ENCODE data around the gene GRIN2A. TPM values are rescaled to one million over a fixed set of nuclear protein-coding genes. Genes with fewer than 3 reads are reported as not detected.

Gene GRIN2A
- polyA plus RNA-seq, 4 donors = 0.13 to 0.27 (median 0.19) TPM; not detected in 1

DNA sequence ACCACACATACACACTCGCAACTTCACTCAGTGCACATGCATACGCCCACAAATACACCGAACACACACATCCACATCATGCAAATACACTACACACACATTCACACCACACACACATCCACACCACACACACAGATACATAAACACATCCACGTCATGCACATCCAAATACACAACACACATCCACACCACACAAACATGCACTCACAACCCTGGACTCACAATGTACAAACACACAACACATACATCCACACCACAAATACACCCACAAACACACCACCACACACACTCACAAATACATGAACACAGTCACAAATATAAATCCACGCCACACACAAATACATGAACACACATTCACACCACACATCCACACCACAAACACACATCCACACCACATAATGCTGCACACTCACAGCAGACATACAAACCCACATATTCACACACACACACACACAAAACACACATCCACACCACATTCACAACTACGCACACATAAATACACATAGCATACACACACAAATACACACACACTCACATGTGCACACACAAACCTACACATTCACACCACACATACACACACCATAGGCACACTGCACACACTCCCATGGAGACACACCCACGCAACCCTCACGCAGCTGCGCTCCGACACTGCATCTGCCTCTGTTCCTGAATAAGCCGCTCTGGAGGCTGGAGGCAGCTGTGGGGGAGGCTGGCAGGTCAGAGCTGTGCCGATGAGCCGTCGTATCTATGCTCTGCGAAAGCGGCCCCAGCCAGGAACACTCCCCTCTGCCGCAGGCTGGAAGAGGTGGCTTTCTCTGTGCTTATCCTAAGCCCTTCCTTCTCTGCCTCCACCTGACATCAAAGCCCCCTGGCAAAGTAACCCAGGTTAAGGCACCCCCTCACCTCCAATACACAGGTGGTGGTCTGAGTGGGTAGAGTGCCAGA is 141.8 kb downstream of the GRIN2A start:
- H3K4me3 ChIP-seq (ENCODE audit: low read depth in 1 of 3, low read length in 3 of 3) = no peak overlapping the region
- DNase-seq = no peak
- H3K4me1 ChIP-seq (ENCODE audit: control insufficient read depth in 3 of 3, insufficient read depth in 2 of 3, low read depth in 1 of 3, low read length in 2 of 3) = no peaks in the 10 kb centered on the region
- no peaks in the 10 kb centered on the region for H3K9me3 ChIP-seq (ENCODE audit: control insufficient read depth in 2 of 2, insufficient read depth in 1 of 2, low read depth in 1 of 2, low read length in 1 of 2)
- no peaks in the 10 kb centered on the region for H3K36me3 ChIP-seq (ENCODE audit: control insufficient read depth in 3 of 3, insufficient read depth in 2 of 3, low read depth in 1 of 3, low read length in 3 of 3)
- peaks cover 0 to 4% (median 0%) of the 10 kb centered on the region in 3 donors for H3K27me3 ChIP-seq (ENCODE audit: control insufficient read depth in 3 of 3, insufficient read depth in 3 of 3, low read length in 3 of 3)
- no peak overlapping the region for H3K27ac ChIP-seq (ENCODE audit: low read depth in 1 of 3, low read length in 2 of 3)
- WGBS, 3 donors = 52 to 59% (median 59%) methylated on average over 17 of the region's 17 CpGs
- FAIRE-seq = no peak

DNA sequence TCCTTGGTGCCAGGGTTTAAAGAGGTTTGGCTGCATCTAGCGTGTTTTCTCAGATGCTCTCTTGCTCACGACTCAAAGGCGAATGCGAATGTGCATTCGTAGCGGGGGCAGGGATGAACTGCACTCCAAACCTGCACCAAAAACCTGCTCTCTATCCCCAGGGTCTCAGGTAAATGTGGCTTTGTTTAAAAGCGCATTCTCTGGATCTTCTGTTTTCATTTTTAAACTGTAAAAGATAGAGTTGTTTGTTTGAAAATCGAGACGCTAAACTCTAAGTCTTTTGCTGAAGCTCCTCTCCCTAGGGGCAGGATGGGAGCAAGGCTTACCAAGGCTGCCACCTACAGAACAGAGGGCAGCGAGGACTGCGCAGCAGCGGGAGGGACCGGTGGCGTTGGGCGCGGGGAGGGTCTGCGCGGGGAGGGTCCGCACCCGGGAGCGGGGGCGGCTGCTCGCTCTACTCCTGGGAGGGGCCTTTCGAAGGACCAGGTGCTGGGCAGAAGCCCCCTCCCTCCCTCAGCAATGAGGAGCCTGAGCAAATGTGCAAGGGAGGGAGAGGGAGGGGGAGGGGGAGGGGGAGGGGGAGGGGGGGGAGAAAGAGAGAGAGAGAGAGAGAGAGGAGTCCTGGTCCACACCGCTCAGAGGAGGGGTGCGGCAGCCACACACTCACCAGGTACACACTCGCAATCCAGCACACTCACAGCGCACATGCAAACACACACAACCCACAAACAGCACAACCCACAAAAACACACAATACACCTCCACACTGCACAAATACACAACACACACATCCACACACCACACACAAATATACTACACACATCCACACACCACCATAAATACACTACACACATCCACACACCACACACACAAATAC is 142.8 kb downstream of the GRIN2A start:
- Histone ChIP-seq H3K9me3 (ENCODE audit: control insufficient read depth in 2 of 2, insufficient read depth in 1 of 2, low read depth in 1 of 2, low read length in 1 of 2) (no peaks in the 10 kb centered on the region), H3K4me3 (ENCODE audit: low read depth in 1 of 3, low read length in 3 of 3) (no peak overlapping the region), H3K4me1 (ENCODE audit: control insufficient read depth in 3 of 3, insufficient read depth in 2 of 3, low read depth in 1 of 3, low read length in 2 of 3) (no peaks in the 10 kb centered on the region), H3K27me3 (ENCODE audit: control insufficient read depth in 3 of 3, insufficient read depth in 3 of 3, low read length in 3 of 3) (peaks cover 0 to 4% (median 0%) of the 10 kb centered on the region in 3 donors), H3K27ac (ENCODE audit: low read depth in 1 of 3, low read length in 2 of 3) (no peak overlapping the region), H3K36me3 (ENCODE audit: control insufficient read depth in 3 of 3, insufficient read depth in 2 of 3, low read depth in 1 of 3, low read length in 3 of 3) (no peaks in the 10 kb centered on the region)
- FAIRE-seq (no peak), DNase-seq (peak in 1 of 2 donors; percentile 8)
- 10 to 15% (median 11%) methylated on average over 16 to 28 of the region's 28 CpGs for WGBS, 3 donors

DNA sequence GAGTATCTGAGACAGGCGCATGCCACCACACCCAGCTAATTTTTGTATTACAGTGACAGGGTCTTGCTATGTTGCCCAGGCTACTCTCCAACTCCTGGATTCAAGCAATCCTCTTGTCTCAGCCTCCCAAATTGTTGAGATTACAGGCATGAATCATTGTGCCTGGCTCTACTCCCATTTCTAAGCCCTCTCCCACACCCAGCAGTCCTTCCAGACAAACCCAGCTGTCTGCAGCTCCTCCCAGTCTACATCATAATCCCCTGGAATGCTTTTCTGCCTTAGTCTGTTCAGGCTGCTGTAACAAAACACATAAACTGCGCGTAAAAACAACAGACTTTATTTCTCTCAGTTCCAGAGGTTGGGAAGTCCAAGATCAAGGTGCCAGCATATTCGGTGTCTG is 144.5 kb downstream of the GRIN2A start:
- Histone ChIP-seq H3K27ac (ENCODE audit: low read depth in 1 of 3, low read length in 2 of 3) (no peak overlapping the region), H3K4me1 (ENCODE audit: control insufficient read depth in 3 of 3, insufficient read depth in 2 of 3, low read depth in 1 of 3, low read length in 2 of 3) (no peaks in the 10 kb centered on the region), H3K36me3 (ENCODE audit: control insufficient read depth in 3 of 3, insufficient read depth in 2 of 3, low read depth in 1 of 3, low read length in 3 of 3) (no peaks in the 10 kb centered on the region), H3K27me3 (ENCODE audit: control insufficient read depth in 3 of 3, insufficient read depth in 3 of 3, low read length in 3 of 3) (peaks cover 0 to 4% (median 0%) of the 10 kb centered on the region in 3 donors), H3K4me3 (ENCODE audit: low read depth in 1 of 3, low read length in 3 of 3) (no peak overlapping the region), H3K9me3 (ENCODE audit: control insufficient read depth in 2 of 2, insufficient read depth in 1 of 2, low read depth in 1 of 2, low read length in 1 of 2) (no peaks in the 10 kb centered on the region)
- WGBS, 3 donors = 88 to 97% (median 93%) methylated on average over 4 of the region's 4 CpGs
- FAIRE-seq = no peak
- DNase-seq = no peak

DNA sequence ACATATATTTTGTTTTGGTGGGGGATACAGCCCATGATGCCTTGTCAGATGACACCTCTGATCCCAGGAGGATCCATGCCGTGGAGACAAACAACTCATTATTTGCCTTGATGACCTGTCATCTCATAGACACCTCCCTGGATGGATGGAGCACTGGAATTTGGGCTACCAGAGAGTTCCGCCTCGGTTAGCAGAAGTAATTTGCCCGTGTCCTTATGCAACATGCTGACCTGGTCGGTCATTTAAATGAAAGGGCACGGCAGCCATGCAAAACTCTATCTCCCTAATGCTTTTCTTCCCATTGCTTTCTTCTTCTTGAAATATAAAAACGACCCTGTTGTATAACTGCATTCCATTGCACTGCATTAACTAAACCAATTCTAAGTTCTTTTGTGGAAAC is 145.3 kb downstream of the GRIN2A start:
- DNase-seq (no peak), FAIRE-seq (no peak)
- Histone ChIP-seq H3K36me3 (ENCODE audit: control insufficient read depth in 3 of 3, insufficient read depth in 2 of 3, low read depth in 1 of 3, low read length in 3 of 3) (no peaks in the 10 kb centered on the region), H3K4me1 (ENCODE audit: control insufficient read depth in 3 of 3, insufficient read depth in 2 of 3, low read depth in 1 of 3, low read length in 2 of 3) (no peaks in the 10 kb centered on the region), H3K9me3 (ENCODE audit: control insufficient read depth in 2 of 2, insufficient read depth in 1 of 2, low read depth in 1 of 2, low read length in 1 of 2) (no peaks in the 10 kb centered on the region), H3K27ac (ENCODE audit: low read depth in 1 of 3, low read length in 2 of 3) (no peak overlapping the region), H3K4me3 (ENCODE audit: low read depth in 1 of 3, low read length in 3 of 3) (no peak overlapping the region), H3K27me3 (ENCODE audit: control insufficient read depth in 3 of 3, insufficient read depth in 3 of 3, low read length in 3 of 3) (peaks cover 0 to 4% (median 0%) of the 10 kb centered on the region in 3 donors)
- WGBS, 3 donors = 72 to 76% (median 74%) methylated on average over 7 of the region's 7 CpGs

DNA sequence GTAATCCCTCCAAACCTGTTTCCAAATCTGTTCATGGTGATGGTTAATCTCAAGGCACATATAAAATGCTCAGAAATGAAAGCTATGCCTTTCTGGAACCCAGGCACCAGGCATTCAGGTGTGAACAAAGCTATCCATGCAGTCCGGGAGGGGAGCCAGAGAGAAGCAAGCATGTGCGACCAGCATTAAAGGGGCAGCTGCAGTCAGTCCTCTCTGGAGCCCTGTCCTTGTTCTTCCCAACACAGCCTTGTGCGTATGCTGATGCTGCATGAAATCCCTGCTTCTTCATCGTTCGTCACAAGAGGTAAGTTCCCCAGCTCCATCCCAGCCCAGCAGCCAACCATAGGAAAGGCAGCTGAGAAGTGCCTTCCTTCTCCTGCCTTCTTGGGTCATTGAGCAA is 148.7 kb downstream of the GRIN2A start:
- no peaks in the 10 kb centered on the region for H3K9me3 ChIP-seq (ENCODE audit: control insufficient read depth in 2 of 2, insufficient read depth in 1 of 2, low read depth in 1 of 2, low read length in 1 of 2)
- no peaks in the 10 kb centered on the region for H3K4me1 ChIP-seq (ENCODE audit: control insufficient read depth in 3 of 3, insufficient read depth in 2 of 3, low read depth in 1 of 3, low read length in 2 of 3)
- DNase-seq = no peak
- 63 to 77% (median 75%) methylated on average over 5 of the region's 5 CpGs for WGBS, 3 donors
- no peak overlapping the region for H3K27ac ChIP-seq (ENCODE audit: low read depth in 1 of 3, low read length in 2 of 3)
- no peaks in the 10 kb centered on the region for H3K36me3 ChIP-seq (ENCODE audit: control insufficient read depth in 3 of 3, insufficient read depth in 2 of 3, low read depth in 1 of 3, low read length in 3 of 3)
- no peak overlapping the region for H3K4me3 ChIP-seq (ENCODE audit: low read depth in 1 of 3, low read length in 3 of 3)
- no peak for FAIRE-seq
- no peaks in the 10 kb centered on the region for H3K27me3 ChIP-seq (ENCODE audit: control insufficient read depth in 3 of 3, insufficient read depth in 3 of 3, low read length in 3 of 3)

DNA sequence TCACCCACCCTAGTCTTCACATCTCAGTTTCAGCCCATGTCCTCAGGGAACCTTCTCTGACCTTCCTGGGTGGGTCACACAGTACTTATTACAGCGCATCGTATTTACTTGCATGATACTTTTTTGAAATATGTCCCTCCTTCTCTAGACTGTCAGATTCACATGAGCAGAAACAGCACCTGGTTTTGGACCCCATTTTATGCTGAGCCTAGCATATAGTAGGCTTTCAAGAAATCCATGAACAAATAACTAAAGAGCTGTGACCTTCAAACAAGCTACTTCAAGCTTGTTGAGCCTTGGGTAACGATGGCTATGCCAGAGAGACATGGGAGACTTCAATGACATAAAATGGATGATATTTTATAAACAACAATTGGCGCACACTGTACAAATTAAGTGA is 150.3 kb downstream of the GRIN2A start:
- no peaks in the 10 kb centered on the region for H3K4me1 ChIP-seq (ENCODE audit: control insufficient read depth in 3 of 3, insufficient read depth in 2 of 3, low read depth in 1 of 3, low read length in 2 of 3)
- H3K27me3 ChIP-seq (ENCODE audit: control insufficient read depth in 3 of 3, insufficient read depth in 3 of 3, low read length in 3 of 3) = no peaks in the 10 kb centered on the region
- DNase-seq = no peak
- FAIRE-seq = no peak
- H3K4me3 ChIP-seq (ENCODE audit: low read depth in 1 of 3, low read length in 3 of 3) = no peak overlapping the region
- H3K27ac ChIP-seq (ENCODE audit: low read depth in 1 of 3, low read length in 2 of 3) = no peak overlapping the region
- H3K36me3 ChIP-seq (ENCODE audit: control insufficient read depth in 3 of 3, insufficient read depth in 2 of 3, low read depth in 1 of 3, low read length in 3 of 3) = no peaks in the 10 kb centered on the region
- 86 to 93% (median 92%) methylated on average over 4 of the region's 4 CpGs for WGBS, 3 donors
- no peaks in the 10 kb centered on the region for H3K9me3 ChIP-seq (ENCODE audit: control insufficient read depth in 2 of 2, insufficient read depth in 1 of 2, low read depth in 1 of 2, low read length in 1 of 2)

DNA sequence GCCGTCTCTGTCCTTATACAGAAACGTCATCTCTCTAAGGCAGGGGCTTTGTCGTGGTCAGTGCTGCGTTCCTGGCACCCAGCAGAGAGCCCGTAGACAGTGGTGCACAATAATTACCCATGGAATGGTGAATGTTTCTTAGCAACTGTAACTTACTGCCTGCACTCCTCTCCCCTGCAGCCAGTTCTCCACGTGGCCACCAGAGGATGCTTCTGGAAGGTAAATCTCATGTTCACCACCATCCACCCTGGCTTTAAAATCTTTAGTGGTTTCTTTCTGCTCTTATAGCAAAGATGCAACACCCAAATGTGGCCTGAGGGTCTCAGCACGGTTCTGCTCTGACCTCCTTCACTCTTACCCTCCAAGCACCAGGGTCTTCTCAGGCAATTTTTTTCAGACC is 150.8 kb downstream of the GRIN2A start:
- FAIRE-seq (no peak), DNase-seq (no peak)
- 62 to 76% (median 67%) methylated on average over 7 of the region's 7 CpGs for WGBS, 3 donors

DNA sequence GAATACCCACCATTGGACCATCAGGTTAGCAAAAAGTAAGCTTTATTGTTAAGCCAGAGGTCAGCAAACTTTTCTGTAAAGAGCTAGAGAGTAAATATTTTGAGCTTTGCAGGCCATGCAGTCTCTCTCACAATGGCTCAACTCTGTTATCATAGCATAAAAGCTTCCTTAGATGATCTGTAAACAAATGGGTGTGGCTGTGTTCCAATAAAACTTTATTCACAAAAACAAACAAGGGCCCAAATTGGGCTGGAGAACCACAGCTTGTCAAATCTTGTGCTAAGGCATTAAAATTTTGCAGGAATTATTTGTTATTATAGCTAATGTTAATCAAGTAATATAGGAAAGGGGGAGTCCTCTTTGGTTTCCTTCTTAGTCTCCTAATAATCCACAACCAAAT is 153.6 kb downstream of the GRIN2A start:
- DNase-seq (no peak), FAIRE-seq (no peak)
- no peaks in the 10 kb centered on the region for H3K36me3 ChIP-seq (ENCODE audit: control insufficient read depth in 3 of 3, insufficient read depth in 2 of 3, low read depth in 1 of 3, low read length in 3 of 3)
- no peak overlapping the region for H3K4me3 ChIP-seq (ENCODE audit: low read depth in 1 of 3, low read length in 3 of 3)
- no peaks in the 10 kb centered on the region for H3K4me1 ChIP-seq (ENCODE audit: control insufficient read depth in 3 of 3, insufficient read depth in 2 of 3, low read depth in 1 of 3, low read length in 2 of 3)
- no peaks in the 10 kb centered on the region for H3K27me3 ChIP-seq (ENCODE audit: control insufficient read depth in 3 of 3, insufficient read depth in 3 of 3, low read length in 3 of 3)
- no peaks in the 10 kb centered on the region for H3K9me3 ChIP-seq (ENCODE audit: control insufficient read depth in 2 of 2, insufficient read depth in 1 of 2, low read depth in 1 of 2, low read length in 1 of 2)
- no peak overlapping the region for H3K27ac ChIP-seq (ENCODE audit: low read depth in 1 of 3, low read length in 2 of 3)

More for the DNA sequence above, 150.8 kb downstream of the GRIN2A start:
- Histone ChIP-seq H3K27me3 (ENCODE audit: control insufficient read depth in 3 of 3, insufficient read depth in 3 of 3, low read length in 3 of 3) (no peaks in the 10 kb centered on the region), H3K9me3 (ENCODE audit: control insufficient read depth in 2 of 2, insufficient read depth in 1 of 2, low read depth in 1 of 2, low read length in 1 of 2) (no peaks in the 10 kb centered on the region), H3K36me3 (ENCODE audit: control insufficient read depth in 3 of 3, insufficient read depth in 2 of 3, low read depth in 1 of 3, low read length in 3 of 3) (no peaks in the 10 kb centered on the region), H3K4me1 (ENCODE audit: control insufficient read depth in 3 of 3, insufficient read depth in 2 of 3, low read depth in 1 of 3, low read length in 2 of 3) (no peaks in the 10 kb centered on the region), H3K4me3 (ENCODE audit: low read depth in 1 of 3, low read length in 3 of 3) (no peak overlapping the region), H3K27ac (ENCODE audit: low read depth in 1 of 3, low read length in 2 of 3) (no peak overlapping the region)
